Measurements from ENCODE around the gene NCOA6.

- TF ChIP-seq CTCF (IDR thresholded peaks at IDR 0.05): no peak
- no peak for TF ChIP-seq POLR2A (IDR thresholded peaks at IDR 0.05)
Observed at GRCh38 chr20:34711813-34712430, 113.5 kb downstream of the NCOA6 start.

All from uterus (tissue), 2 donors.